Endothelial cell (in vitro differentiated cells): ENCODE data around the gene SCYGR2. TPM values are rescaled to one million over a fixed set of nuclear protein-coding genes. Genes with fewer than 3 reads are reported as not detected.

Experiments used
- DNase-seq: peaks from one replicate; pipeline ENCODE4 v3.0.0; 2021; ENCODE audit warnings: low spot score
- H3K27ac Mint-ChIP-seq: one replicate; pipeline ENCODE4 v1.8.0; 2021; ENCODE audit warnings: mixed read lengths, inconsistent platforms; ENCODE audit not compliant: unreplicated experiment
- H3K27me3 Mint-ChIP-seq: one replicate; pipeline ENCODE4 v1.8.0; 2021; ENCODE audit warnings: mild to moderate bottlenecking, moderate library complexity, mixed read lengths, inconsistent platforms; ENCODE audit not compliant: unreplicated experiment
- H3K36me3 Mint-ChIP-seq: one replicate; pipeline ENCODE4 v1.8.0; 2021; ENCODE audit warnings: mild to moderate bottlenecking, low read depth, mixed read lengths, inconsistent platforms; ENCODE audit not compliant: unreplicated experiment
- H3K4me1 Mint-ChIP-seq: one replicate; pipeline ENCODE4 v1.8.0; 2021; ENCODE audit warnings: mild to moderate bottlenecking, mixed read lengths, inconsistent platforms; ENCODE audit not compliant: unreplicated experiment
- H3K4me3 Mint-ChIP-seq: one replicate; pipeline ENCODE4 v1.8.0; 2021; ENCODE audit warnings: mild to moderate bottlenecking, mixed read lengths, inconsistent platforms; ENCODE audit not compliant: unreplicated experiment
- H3K9me3 Mint-ChIP-seq: one replicate; pipeline ENCODE4 v1.8.0; 2021; ENCODE audit warnings: mixed read lengths, inconsistent platforms; ENCODE audit not compliant: unreplicated experiment
- CTCF ChIP-seq: fragments of 200-600 bp; sonication (generic); IDR thresholded peaks from one replicate; pipeline ENCODE4 v1.5.0; 2021; ENCODE audit warnings: antibody characterized with exemption; ENCODE audit not compliant: unreplicated experiment
- total RNA-seq: library from RNA; stranded (reverse); fragmentation: NEBNext Ultra II Directional; extraction: Animal tissue kit (Norgen Biotek cat#: 25700); gene quantifications from one replicate; pipeline ENCODE4 v1.2.1, GENCODE V29; 2021; ENCODE audit not compliant: unreplicated experiment

The SCYGR2 gene
- total RNA-seq, 1 donor from 2014 or later, result not detected

- Mint-ChIP-seq H3K36me3 (no peaks in the 10 kb centered on the region), H3K4me1 (no peaks in the 10 kb centered on the region), H3K27me3 (peaks cover 2% of the 10 kb centered on the region), H3K4me3 (no peak overlapping the region), H3K9me3 (no peaks in the 10 kb centered on the region), H3K27ac (no peak overlapping the region)
- no peak for TF ChIP-seq CTCF
- no peak for DNase-seq
Observed at GRCh38 chr2:227608561-227609338, 10.1 kb downstream of the SCYGR2 start.

GRCh38 chr2:227610123-227610522 lies 11.4 kb downstream of the SCYGR2 start:
- no peak overlapping the region for H3K4me3 Mint-ChIP-seq
- H3K27me3 Mint-ChIP-seq, result peaks cover 2% of the 10 kb centered on the region

GRCh38 chr2:227612546-227613271 lies 14.0 kb downstream of the SCYGR2 start:
- Mint-ChIP-seq H3K27ac (no peak overlapping the region), H3K36me3 (no peaks in the 10 kb centered on the region), H3K4me1 (peaks cover 5% of the 10 kb centered on the region), H3K27me3 (peaks cover under 1% of the 10 kb centered on the region), H3K9me3 (no peaks in the 10 kb centered on the region), H3K4me3 (no peak overlapping the region)
- no peak for TF ChIP-seq CTCF
- no peak for DNase-seq

More at GRCh38 chr2:227610123-227610522, 11.4 kb downstream of the SCYGR2 start:
- DNase-seq, result no peak
- Mint-ChIP-seq H3K36me3 (no peaks in the 10 kb centered on the region), H3K9me3 (no peaks in the 10 kb centered on the region), H3K27ac (no peak overlapping the region), H3K4me1 (no peaks in the 10 kb centered on the region)
- TF ChIP-seq CTCF, result no peak

- H3K4me1 Mint-ChIP-seq, result peaks cover 5% of the 10 kb centered on the region
- H3K36me3 Mint-ChIP-seq, result no peaks in the 10 kb centered on the region
- H3K27ac Mint-ChIP-seq, result no peak overlapping the region
- no peaks in the 10 kb centered on the region for H3K9me3 Mint-ChIP-seq
- H3K27me3 Mint-ChIP-seq, result no peaks in the 10 kb centered on the region
- DNase-seq, result no peak
- no peak overlapping the region for H3K4me3 Mint-ChIP-seq
- TF ChIP-seq CTCF, result no peak
Observed at GRCh38 chr2:227613272-227613660, 14.6 kb downstream of the SCYGR2 start.

GRCh38 chr2:227614246-227614645 lies 15.6 kb downstream of the SCYGR2 start:
- no peak for DNase-seq
- no peaks in the 10 kb centered on the region for H3K27me3 Mint-ChIP-seq
- no peak overlapping the region for H3K27ac Mint-ChIP-seq
- TF ChIP-seq CTCF, result no peak
- H3K9me3 Mint-ChIP-seq, result no peaks in the 10 kb centered on the region
- H3K4me3 Mint-ChIP-seq, result no peak overlapping the region
- no peaks in the 10 kb centered on the region for H3K36me3 Mint-ChIP-seq
- H3K4me1 Mint-ChIP-seq, result peaks cover 5% of the 10 kb centered on the region
